GM19463 (cell line): Measurements from ENCODE around the gene LRRK1.

ENCODE experiments used
- ATAC-seq: cut with Tn5 transposase; IDR thresholded peaks from one replicate; pipeline ENCODE4 v1.9.1; 2021; ENCODE audit warnings: mild to moderate bottlenecking, moderate library complexity; ENCODE audit not compliant: unreplicated experiment

LRRK1 gene

DNA sequence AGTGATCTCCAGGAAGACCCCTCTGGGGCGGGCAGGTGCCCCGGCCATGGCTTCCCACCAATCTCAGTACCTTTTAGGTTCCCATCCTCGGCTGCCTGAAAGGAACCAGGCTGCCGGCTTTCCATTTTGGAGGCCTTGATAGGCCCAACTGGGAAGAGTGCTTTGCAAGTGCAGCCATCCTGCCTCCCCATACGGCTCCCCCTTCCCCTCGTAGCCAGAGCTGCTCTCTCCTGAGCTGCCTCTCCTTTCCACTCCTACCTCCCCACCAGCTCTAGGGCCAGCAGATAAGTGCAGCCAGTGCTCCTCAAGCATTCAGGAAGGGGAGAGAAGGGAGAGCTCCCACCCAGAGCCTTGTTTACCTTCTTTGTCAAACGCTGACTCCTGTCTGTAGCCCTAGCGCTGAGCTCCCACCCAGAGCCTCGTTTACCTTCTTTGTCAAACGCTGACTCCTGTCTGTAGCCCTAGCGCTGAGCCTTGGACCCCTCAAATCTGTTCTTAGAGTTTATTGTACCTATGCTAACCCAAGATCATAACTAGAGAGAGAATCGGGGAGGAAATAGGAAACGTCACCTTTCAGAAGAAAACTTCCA, 133.0 kb downstream of the LRRK1 start:
- ATAC-seq, result no peak

- no peak for ATAC-seq
Measured at GRCh38 chr15:101052681-101053121, 133.5 kb downstream of the LRRK1 start.

DNA sequence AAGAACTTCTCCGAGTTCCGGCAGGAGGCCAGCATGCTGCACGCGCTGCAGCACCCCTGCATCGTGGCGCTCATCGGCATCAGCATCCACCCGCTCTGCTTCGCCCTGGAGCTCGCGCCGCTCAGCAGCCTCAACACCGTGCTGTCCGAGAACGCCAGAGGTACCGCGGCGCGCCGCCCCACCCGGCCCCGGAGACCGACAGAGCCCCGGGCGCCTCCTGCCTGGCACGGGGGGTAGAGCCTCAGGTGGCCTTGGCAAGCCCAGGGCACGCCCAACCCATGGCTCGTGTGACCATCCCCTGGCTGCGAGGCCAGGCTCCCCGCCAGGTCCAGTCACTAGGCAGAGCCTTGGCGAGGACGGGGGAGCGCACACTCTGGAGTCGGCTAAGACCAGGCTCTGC, 134.1 kb downstream of the LRRK1 start:
- ATAC-seq, result no peak

DNA sequence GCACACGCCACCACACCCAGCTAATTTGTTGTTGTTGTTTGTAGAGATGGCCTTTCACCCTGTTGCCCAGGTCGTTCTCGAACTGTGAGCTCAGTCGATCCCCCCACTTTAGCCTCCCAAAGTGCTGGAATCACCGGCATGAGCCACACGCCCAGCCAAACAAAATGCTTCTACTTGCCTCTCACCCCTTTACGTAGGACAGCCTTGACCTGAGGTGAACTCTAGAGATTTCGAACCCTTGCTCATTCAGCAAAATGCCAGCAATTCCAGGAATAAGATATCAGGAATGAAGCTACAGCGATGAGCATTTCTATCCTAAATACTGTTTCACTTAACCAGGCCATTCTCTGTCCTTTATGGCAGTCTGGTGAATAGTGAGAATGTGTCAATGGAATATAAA, 135.0 kb downstream of the LRRK1 start:
- ATAC-seq, result no peak

- ATAC-seq, result no peak
Measured at GRCh38 chr15:101054991-101055390, 135.8 kb downstream of the LRRK1 start.

GRCh38 chr15:101055411-101055810, 136.3 kb downstream of the LRRK1 start:
- ATAC-seq, result no peak

DNA sequence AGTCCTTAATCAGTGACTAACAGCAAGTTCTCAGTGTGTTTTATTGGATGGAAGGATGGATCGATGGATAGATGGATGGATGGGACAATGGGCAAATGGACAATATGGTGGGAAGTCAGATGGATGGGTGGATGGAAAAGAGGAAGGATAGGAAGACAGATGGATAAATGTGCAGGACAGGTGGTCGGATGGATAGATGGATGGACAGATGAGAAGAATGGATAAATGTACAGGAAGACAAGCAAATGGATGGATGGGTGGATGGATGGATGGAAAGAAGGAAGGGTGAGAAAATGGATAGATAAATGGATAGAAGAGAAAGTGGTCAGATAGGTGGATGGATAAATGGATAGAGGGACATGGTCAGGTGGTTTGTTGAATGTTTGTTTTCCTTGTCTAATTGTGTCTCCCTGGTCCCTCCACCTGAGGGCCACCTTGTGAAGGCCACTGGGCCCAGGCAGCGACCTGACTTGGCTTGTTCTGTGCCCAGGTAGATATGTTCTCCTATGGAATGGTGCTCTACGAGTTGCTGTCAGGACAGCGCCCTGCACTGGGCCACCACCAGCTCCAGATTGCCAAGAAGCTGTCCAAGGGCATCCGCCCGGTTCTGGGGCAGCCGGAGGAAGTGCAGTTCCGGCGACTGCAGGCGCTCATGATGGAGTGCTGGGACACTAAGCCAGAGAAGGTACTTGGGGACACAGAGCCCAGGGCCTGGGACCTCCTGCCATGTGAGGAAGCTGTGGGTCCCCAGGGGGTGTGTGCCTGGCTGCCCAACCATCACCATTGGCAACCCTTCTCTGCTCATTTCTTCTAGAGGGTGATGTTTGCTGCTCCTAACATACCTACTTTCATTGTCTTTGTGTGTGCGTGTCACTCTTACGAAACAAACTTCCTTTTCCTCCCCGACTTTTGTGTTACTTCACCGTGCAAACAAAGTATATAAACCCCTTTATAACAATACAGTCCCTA, 137.5 kb downstream of the LRRK1 start:
- ATAC-seq, result no peak

- ATAC-seq, result no peak
Measured at GRCh38 chr15:101057841-101058407, 138.8 kb downstream of the LRRK1 start.

- no peak for ATAC-seq
Measured at GRCh38 chr15:101058735-101059134, 139.6 kb downstream of the LRRK1 start.

DNA sequence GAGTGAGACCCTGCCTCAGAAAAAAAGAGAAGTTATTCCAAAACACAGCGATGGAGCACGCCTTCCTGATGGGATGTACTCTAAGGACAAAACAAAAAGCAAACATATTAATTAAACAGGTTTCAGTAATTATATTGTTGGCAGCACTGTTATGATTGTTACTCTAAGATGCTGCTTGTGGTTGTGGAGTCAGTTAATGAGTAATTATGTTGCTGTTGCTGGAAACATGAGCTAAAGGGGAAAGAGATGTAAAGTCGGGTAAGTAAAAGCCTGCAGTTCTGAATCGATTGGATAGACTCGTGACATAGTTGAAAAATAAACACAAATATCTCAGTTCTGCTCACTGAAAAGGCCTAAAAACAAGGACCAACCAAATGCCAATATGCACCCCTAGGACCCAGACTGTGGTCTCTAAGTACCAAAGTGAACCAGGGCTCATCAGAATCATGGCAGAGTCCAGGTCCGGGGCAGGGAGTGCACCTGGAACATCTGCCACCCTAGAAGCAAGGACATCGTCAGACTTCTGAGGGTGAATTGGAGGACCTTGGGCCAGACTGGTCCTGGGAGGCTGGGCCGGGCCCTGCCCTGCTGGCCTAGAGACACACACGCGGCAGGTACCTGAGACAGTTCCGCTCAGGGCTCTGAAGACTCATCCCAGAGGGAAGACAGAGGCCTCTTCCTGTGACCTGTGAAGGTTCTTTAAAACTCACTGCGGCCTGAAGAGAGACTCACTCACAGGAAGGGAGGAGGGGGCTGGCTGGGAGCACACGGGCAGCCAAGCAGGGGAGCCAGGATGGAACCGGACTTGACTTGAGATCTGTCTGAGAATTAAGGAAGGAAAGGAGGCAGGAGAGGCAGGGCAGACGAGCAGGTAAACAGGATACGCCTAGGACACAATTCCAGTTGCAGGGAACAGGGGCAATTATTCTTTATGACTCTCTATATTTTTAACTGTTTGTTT, 140.5 kb downstream of the LRRK1 start:
- no peak for ATAC-seq

DNA sequence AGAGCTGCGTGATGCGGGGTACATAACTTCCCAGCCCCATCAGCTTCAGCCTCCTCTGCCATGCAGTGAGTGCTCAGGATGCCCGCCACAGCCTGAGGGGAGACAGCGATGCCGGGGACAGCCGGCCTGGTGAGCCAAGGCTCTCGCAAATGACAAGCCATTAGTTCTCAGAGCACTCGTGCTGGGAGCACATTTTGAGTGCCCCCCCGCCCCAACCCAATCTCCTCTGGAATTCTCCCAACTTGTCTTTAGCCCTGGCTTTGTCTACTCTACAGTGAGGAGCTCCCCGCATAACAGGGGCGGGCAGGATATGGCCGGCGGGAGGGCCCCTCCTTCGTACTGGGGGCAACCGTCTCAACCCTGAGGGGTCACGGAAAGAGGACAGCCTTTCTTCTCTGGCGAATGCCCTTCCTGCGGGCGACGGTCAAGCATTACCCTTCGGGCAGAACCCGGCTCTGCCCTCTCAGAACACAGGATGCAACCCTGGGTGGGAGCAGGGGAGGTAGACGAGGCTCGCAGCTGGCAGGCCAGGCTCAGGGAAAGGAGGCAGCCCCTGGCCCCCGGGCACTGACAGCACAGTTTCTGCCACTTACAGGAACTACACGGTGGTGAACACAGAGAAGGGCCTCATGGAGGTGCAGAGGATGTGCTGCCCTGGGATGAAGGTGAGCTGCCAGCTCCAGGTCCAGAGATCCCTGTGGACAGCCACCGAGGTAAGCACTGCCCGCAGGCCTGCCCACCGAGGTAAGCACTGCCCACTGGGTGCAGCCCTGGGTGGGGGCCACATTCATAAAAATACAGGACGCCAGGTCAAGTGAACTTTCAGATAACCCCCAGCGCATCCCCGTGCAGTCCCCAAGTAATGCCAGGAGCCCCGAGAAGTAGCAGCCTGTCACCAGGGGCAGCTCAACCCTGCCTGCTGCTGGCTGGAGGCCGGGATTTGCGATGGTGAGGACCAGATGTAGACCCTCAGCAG, 141.7 kb downstream of the LRRK1 start:
- ATAC-seq, result no peak

DNA sequence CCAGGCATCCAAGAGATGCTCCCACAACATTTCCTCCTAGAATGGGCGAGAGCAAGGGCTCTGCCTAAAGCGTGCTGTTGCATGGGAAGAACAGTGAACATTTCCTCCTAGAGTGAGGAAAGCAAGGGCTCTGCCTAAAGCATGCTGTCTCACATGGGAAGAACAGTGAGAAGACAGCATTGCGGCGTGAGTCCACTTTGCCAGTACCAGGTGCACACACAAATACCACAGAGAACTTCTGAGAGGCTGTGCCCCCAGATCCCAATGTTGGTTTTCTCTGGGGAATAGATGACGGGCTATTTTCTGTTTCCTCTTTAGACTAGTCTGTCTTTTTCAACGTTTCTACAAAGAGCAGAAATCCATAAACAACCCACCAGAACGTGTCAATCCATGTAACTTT, 142.9 kb downstream of the LRRK1 start:
- ATAC-seq, result no peak

DNA sequence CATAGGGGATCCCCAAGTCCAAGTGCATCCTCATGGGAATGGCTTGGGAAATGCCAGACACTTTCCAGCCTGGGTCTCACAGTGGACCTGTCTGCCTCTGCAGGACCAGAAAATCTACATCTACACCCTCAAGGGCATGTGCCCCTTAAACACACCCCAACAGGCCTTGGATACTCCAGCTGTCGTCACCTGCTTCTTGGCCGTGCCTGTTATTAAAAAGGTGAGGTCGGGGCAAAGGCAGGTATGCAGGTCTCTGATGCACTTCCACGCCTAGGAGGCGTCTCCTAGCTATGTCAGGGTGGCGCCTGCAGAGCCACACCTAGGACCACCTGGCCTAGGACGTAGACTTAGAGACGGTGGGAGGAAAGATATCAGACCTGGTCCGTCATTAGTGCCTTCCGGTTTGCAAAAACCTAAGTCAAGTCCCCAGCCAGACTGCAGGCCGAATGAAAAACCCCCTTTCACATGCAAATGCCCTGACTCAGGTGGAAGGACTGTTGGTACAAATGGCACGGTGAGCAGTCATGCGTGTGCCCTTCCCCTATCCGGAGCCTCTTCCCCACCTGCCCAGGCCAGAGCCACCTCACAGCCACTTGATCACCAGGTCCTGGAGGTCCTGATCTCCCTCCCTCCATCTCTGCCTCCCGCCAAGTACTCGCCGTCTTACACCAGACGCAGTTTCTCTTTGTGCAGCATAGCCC, 143.5 kb downstream of the LRRK1 start:
- no peak for ATAC-seq

DNA sequence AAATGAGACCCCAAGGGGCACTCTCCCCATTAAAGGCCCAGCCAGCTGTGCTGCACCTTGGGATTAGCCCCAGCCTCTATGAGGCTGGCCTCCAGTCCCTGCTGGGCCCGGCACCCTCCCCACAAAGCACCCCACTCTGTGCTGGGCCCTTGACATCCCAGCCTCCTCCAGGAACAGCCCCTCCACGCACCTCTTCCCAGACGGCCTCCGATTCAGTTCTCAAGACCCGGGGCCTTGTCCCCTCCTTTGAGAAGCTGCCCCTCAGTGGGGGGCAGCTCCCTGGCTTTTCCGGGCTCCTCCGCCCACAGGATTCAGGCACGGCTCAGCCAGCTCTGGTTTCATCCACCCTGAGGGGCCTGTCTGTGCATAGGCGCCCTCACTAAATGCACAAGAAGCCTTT, 144.1 kb downstream of the LRRK1 start:
- ATAC-seq, result no peak

DNA sequence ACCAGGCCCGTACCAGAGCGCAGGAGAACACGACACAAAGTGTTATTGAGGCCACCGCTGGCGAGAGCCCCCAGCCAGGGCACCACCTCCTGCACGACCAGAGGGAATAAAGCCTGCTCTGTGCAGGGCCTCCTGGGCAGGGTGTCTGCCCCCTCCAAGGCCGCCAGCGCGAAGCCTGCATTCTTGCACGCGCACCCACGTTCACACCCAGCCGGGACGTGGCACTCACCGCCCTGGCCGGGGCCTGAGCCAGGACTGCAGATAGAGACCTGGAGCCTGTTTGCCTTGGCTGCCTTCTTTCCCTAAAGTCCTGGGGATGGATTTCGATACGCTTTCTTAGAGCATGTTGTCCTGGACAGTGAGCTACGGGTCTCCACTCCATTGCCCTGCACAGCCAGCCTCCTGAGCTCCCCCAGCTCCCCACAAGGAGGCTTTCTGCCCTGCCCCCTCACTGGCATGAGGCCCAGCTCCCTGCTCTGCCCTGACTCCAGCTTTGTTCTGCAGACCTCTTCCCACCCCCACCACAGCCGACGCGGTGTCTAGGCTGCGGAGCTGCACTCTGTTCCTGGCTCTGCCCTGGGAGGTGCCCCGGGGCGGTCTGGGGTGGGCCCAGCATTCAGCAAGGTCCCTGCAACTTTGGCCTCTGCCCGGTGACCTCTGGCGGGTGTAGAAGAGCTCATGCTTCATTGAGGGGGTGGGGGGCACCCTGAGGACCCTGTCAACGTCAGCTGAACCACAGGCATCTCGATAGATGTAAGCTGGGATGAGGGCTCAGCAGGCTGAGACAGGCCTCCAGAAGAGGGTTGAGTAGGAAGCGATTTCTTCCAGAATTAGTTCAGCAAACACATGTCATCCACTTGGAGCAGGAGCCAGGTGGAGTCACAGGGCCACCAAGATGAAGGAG, 145.0 kb downstream of the LRRK1 start:
- ATAC-seq, result no peak

DNA sequence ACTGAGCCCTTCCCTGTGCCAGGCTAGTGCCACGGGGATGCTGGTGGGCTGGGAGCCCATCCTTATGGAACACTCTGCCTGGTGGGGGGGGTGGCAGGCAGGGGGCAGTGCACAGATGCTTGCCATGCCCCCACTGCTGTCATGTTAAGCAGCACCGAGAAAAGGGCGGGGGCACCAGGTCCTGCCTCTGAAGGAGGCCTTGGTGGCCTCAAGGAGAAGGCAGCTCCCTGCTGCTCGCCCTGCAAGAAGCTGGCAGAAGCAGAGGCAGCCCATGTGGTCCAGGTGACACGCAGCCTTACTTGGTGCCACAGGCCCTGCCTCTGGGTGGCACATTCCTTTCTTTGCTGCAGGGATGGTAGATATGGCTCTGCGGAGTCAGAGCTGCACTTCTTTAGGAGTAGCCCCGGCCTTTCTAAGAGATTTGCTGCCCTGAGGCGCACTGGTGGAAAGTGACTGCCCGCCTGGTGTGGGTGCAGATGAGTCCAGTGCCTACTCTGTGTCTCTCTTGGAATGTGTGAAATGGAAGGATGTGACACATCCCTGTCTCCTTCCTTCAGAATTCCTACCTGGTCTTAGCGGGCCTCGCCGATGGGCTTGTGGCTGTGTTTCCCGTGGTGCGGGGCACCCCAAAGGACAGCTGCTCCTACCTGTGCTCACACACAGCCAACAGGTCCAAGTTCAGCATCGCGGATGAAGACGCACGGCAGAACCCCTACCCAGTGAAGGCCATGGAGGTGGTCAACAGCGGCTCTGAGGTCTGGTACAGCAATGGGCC, 145.8 kb downstream of the LRRK1 start:
- ATAC-seq, result no peak

DNA sequence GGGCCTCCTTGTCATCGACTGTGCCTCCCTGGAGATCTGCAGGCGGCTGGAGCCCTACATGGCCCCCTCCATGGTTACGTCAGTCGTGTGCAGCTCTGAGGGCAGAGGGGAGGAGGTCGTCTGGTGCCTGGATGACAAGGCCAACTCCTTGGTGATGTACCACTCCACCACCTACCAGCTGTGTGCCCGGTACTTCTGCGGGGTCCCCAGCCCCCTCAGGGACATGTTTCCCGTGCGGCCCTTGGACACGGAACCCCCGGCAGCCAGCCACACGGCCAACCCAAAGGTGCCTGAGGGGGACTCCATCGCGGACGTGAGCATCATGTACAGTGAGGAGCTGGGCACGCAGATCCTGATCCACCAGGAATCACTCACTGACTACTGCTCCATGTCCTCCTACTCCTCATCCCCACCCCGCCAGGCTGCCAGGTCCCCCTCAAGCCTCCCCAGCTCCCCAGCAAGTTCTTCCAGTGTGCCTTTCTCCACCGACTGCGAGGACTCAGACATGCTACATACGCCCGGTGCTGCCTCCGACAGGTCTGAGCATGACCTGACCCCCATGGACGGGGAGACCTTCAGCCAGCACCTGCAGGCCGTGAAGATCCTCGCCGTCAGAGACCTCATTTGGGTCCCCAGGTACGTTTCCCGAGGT, 146.5 kb downstream of the LRRK1 start:
- no peak for ATAC-seq
